CD4-positive, alpha-beta T cell (primary cell): ENCODE data around the gene DVL2. TPM values are rescaled to one million over a fixed set of nuclear protein-coding genes. Genes with fewer than 3 reads are reported as not detected.

Experiments
- ATAC-seq: fragments of 200-7000 bp; cut with Tn5 transposase; one replicate; pipeline ENCODE4 v1.10.0; 2022; ENCODE audit warnings: mild to moderate bottlenecking; ENCODE audit not compliant: poor library complexity
- CTCF ChIA-PET: fragments of 350-600 bp; sonication (Branson Sonifier 250); formaldehyde crosslinking; loops from one replicate; lab custom pipeline; 2021; ENCODE audit warnings: antibody characterized with exemption, inconsistent platforms; lab: Charles Lee
- POLR2A ChIA-PET: fragments of 350-600 bp; sonication (Branson Sonifier 250); formaldehyde crosslinking; loops from one replicate; lab custom pipeline; 2021; ENCODE audit warnings: antibody characterized with exemption, inconsistent platforms; lab: Charles Lee
- DNase-seq, 14 experiments: peaks; one replicate each; pipeline ENCODE4 v3.0.0-alpha.2; 2013 to 2020; ENCODE audit warnings: mixed read lengths in 2 of 14
- H3K27ac ChIP-seq, 2 donors: one replicate each; pipeline versions ENCODE4 v1.5.1 to v1.7.0; 2013; ENCODE audit warnings: low read length in 2 of 2, low read depth in 1 of 2, mild to moderate bottlenecking in 1 of 2
- H3K27me3 ChIP-seq, 2 experiments: 1 replicate in 1 of 2; 2 replicates in 1 of 2; pipeline versions ENCODE4 v1.6.1 to v1.7.0; 2013; ENCODE audit warnings: low read length in 2 of 2, control low read depth in 1 of 2, mild to moderate bottlenecking in 1 of 2, moderate library complexity in 1 of 2; ENCODE audit not compliant: insufficient read depth in 2 of 2, control insufficient read depth in 1 of 2
- H3K36me3 ChIP-seq: one replicate; pipeline ENCODE4 v1.6.1; 2013; ENCODE audit warnings: low read length, control low read depth; ENCODE audit not compliant: insufficient read depth
- H3K4me1 ChIP-seq: one replicate; pipeline ENCODE4 v1.6.1; 2013; ENCODE audit warnings: low read length, control low read depth; ENCODE audit not compliant: insufficient read depth
- H3K4me3 ChIP-seq: one replicate; pipeline ENCODE4 v1.5.1; 2013; ENCODE audit warnings: mild to moderate bottlenecking, low read length, moderate library complexity
- H3K9me3 ChIP-seq, 2 experiments: 1 replicate in 1 of 2; 2 replicates in 1 of 2; pipeline versions ENCODE4 v1.6.1 to v1.7.0; 2013; ENCODE audit warnings: low read length in 2 of 2, mild to moderate bottlenecking in 2 of 2, control low read depth in 1 of 2, moderate library complexity in 1 of 2; ENCODE audit not compliant: control insufficient read depth in 1 of 2, insufficient read depth in 1 of 2
- H3K27ac Mint-ChIP-seq: one replicate; pipeline ENCODE4 v1.8.0; 2020; ENCODE audit warnings: mixed read lengths
- H3K27me3 Mint-ChIP-seq: one replicate; pipeline ENCODE4 v1.8.0; 2021; ENCODE audit warnings: mixed read lengths
- H3K36me3 Mint-ChIP-seq: one replicate; pipeline ENCODE4 v1.8.0; 2021; ENCODE audit warnings: low read depth, mixed read lengths
- H3K4me1 Mint-ChIP-seq: one replicate; pipeline ENCODE4 v1.8.0; 2021; ENCODE audit warnings: low read depth, mixed read lengths
- H3K4me3 Mint-ChIP-seq: one replicate; pipeline ENCODE4 v1.8.0; 2020; ENCODE audit warnings: mild to moderate bottlenecking, mixed read lengths
- H3K9me3 Mint-ChIP-seq: one replicate; pipeline ENCODE4 v1.8.0; 2020; ENCODE audit warnings: mixed read lengths
- CTCF ChIP-seq: fragments of 200-600 bp; IDR thresholded peaks from one replicate; pipeline ENCODE4 v1.8.0; 2022; ENCODE audit warnings: antibody characterized with exemption, mild to moderate bottlenecking
- intact Hi-C, 2 experiments: fragments of 100-400 bp; cut with DNase I in 1 of 2; cut with micrococcal nuclease in 1 of 2; formaldehyde crosslinking; loops; one replicate each; pipeline versions ENCODE4 v1.15.1 to v1.9.0; 2023 to 2025; cut with DNase I, micrococcal nuclease
- total RNA-seq, 174 experiments: library from RNA in 2 of 174; stranded (reverse) in 2 of 174; gene quantifications; one replicate each; pipeline ENCODE4 v1.2.3 and lab custom pipeline; 2021 to 2026

The DVL2 gene
- total RNA-seq, 2 experiments from 2014 or later: 40.9 to 41.3 TPM

DNA sequence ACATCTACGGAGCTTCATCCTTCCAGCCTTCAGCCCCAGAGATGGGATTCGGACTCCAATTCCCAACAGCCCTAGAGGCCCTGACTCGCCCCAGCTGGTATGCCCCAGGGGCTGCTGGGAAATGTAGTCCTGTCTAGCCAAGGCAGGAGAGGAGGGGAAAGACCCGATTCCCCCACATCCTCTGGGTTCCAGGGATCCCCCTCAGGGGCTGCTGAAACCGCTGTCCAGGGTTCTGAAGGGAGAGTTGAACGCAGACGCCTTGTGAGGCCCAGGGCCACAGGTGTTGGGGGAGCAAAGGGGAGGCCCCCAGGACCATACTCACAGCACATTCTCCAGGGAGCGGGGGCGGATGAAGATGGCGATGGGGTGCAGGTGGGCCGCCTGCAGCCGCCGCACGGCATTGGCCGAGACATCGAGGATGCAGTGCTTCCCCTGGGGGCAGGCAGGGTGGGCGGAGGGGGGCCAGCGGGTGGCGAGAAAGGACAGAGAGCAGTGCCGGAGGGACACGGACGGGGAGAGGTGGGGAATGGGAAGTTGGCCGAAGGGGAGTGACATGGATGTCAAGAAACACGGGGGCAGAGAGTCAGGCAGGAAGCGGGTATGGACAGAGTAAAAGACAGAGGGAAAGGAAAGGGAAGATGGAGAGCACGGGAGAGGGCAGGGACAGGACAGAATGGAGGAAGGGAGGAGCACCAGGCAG, 42.6 kb downstream of the DVL2 start:
- Mint-ChIP-seq H3K4me1 (no peaks in the 10 kb centered on the region), H3K9me3 (no peaks in the 10 kb centered on the region), H3K36me3 (peaks cover 7% of the 10 kb centered on the region), H3K4me3 (no peak overlapping the region), H3K27me3 (no peaks in the 10 kb centered on the region), H3K27ac (no peak overlapping the region)
- H3K36me3 ChIP-seq: peaks cover 3% of the 10 kb centered on the region
- no peaks in the 10 kb centered on the region for H3K27me3 ChIP-seq
- H3K4me1 ChIP-seq: peaks cover 3% of the 10 kb centered on the region
- ChIA-PET CTCF (interaction anchor here (1.4 kb wide), 1 partner anchor 8 kb away, joined by 3 read pairs; no protein-coding TSS in a partner anchor), POLR2A (no interaction called here)
- no peak for TF ChIP-seq CTCF
- no peaks in the 10 kb centered on the region for H3K9me3 ChIP-seq
- DNase-seq: peak in 4 of 14 experiments; percentile 20 to 57 (median 28)
- ATAC-seq: peak; percentile 57
- H3K27ac ChIP-seq: no peak overlapping the region
- intact Hi-C loops: no loop called here
- H3K4me3 ChIP-seq: no peak overlapping the region

DNA sequence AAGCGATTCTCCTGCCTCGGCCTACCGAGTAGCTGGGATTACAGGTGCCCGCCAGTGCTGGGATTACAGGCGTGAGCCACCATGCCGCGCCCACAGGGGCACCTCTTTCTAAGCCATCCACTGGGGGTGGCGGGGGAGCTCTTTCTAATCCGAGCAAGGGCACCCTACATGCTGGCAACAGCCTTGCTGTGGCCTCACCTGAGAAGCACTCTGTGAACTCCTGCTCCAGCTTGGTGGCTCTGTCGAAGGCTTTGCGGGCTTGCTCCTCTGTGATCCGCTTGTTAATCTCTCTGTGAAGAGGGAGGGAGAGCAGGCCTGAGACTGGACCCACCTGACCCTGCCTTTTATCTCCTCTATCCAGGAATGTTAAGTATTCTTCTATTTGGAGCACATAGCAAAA, 43.2 kb downstream of the DVL2 start:
- intact Hi-C loops: no loop called here
- peaks cover 3% of the 10 kb centered on the region for H3K36me3 ChIP-seq
- Mint-ChIP-seq H3K4me3 (no peak overlapping the region), H3K27me3 (no peaks in the 10 kb centered on the region), H3K9me3 (no peaks in the 10 kb centered on the region), H3K36me3 (peaks cover 7% of the 10 kb centered on the region), H3K27ac (no peak overlapping the region), H3K4me1 (no peaks in the 10 kb centered on the region)
- ChIA-PET POLR2A (no interaction called here), CTCF (interaction anchor here (1.4 kb wide), 1 partner anchor 9 kb away, joined by 3 read pairs; no protein-coding TSS in a partner anchor)
- no peak for TF ChIP-seq CTCF
- H3K4me3 ChIP-seq: no peak overlapping the region
- peaks cover 3% of the 10 kb centered on the region for H3K4me1 ChIP-seq
- ATAC-seq: no peak
- H3K27me3 ChIP-seq: no peaks in the 10 kb centered on the region
- H3K27ac ChIP-seq: no peak overlapping the region
- DNase-seq: no peak
- H3K9me3 ChIP-seq: no peaks in the 10 kb centered on the region

GRCh38 chr17:7190276-7190917, 43.9 kb downstream of the DVL2 start:
- Histone ChIP-seq H3K4me1 (peaks cover 3% of the 10 kb centered on the region), H3K4me3 (no peak overlapping the region), H3K9me3 (no peaks in the 10 kb centered on the region), H3K27me3 (no peaks in the 10 kb centered on the region), H3K27ac (no peak overlapping the region), H3K36me3 (peaks cover 3% of the 10 kb centered on the region)
- ChIA-PET POLR2A (no interaction called here), CTCF (interaction anchor here (1.4 kb wide), 1 partner anchor 9 kb away, joined by 3 read pairs; no protein-coding TSS in a partner anchor)
- intact Hi-C loops: no loop called here
- H3K27ac Mint-ChIP-seq: no peak overlapping the region
- ATAC-seq (no peak), DNase-seq (no peak)
- no peak overlapping the region for H3K4me3 Mint-ChIP-seq
- H3K4me1 Mint-ChIP-seq: no peaks in the 10 kb centered on the region
- H3K36me3 Mint-ChIP-seq: peaks cover 6% of the 10 kb centered on the region
- no peak for TF ChIP-seq CTCF
- no peaks in the 10 kb centered on the region for H3K27me3 Mint-ChIP-seq
- H3K9me3 Mint-ChIP-seq: no peaks in the 10 kb centered on the region
